ENCODE measurements around the gene ARMH1.
"Not testable (repeated sequence)": the region's sequence is repeated elsewhere in the genome, so short reads cannot be mapped to it uniquely, and the experiment has no call there.

ARMH1 gene

GRCh38 chr1:44694863-44695478 lies 20.5 kb downstream of the ARMH1 start:
- no peak for DNase-seq (ENCODE audit: low spot score)

DNA sequence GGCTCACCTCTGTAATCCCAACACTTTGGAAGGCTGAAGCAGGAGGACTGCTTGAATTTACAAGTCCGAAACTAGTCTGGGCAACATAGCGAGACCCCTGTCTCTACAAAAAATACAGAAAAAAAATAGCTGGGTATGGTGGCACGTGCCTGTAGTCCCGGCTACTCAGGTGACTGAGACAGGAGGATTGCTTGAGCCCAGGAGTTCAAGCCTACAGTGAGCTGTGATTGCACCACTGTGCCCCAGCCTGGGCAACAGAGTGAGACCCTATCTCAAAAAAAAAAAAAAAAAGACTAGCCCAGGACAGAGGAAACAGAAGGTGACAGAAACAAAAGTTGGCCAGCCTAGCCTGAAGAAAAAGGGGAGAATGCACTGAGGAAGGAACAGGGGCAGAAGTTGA lies 21.2 kb downstream of the ARMH1 start:
- DNase-seq (ENCODE audit: low spot score) = no peak

GRCh38 chr1:44696101-44696500 lies 21.6 kb downstream of the ARMH1 start:
- DNase-seq (ENCODE audit: low spot score) = no peak

GRCh38 chr1:44696789-44697345 lies 22.4 kb downstream of the ARMH1 start:
- no peak for DNase-seq (ENCODE audit: low spot score)

DNA sequence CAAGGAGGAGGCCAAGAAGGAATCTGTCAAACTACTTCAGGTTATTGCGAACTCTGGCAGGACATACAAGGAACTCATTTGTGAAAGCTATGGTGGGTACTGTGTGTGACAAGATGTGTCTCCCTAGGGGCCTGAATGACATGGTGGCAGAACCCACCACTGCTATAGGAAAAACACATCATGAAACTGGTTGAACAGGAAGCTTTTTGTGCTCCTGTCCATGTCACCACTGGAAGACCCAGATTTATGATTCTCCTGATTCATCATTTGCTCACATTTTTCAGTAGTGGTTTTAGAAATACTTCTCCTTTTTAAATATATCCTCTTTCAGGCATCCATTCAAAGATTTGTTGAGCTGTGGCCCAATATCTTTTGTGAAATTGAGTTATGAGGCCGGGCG lies 23.6 kb downstream of the ARMH1 start:
- no peak for DNase-seq (ENCODE audit: low spot score)

DNA sequence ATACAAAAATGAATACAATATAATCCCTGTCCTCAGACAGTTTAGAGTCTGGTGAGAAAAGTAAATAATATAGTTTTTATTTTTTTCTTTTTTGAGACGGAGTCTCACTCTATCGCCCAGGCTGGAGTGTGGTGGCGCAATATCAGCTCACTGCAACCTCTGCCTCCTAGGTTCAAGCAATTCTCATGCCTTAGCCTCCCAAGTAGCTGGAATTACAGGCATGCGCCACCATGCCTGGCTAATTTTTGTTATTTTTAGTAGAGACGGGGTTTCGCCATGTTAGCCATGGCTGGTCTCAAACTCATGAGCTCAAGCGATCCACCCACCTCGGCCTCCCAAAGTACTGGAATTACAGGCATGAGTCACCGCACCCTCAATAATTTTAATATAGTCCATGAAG lies 24.9 kb downstream of the ARMH1 start:
- not testable (repeated sequence) for DNase-seq (ENCODE audit: low spot score)

DNA sequence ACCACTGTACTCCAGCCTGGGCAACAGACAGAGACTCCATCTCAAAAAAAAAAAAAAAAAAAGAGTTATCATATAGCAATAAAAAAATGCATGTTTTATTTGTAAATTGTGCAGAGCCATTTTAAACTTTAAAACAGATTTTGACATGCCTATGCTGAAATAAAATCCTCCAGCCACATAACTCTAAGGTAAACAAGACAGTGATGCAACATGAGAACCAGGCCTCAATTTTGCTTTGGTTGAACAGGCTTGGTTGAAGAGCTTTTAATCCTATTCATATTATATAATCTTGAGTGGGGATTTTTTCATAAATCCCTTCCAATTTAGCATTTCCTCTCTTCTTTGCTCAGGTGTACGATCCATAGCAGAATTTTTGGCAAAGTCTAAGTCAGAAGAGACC lies 26.1 kb downstream of the ARMH1 start:
- DNase-seq (ENCODE audit: low spot score) = no peak

DNA sequence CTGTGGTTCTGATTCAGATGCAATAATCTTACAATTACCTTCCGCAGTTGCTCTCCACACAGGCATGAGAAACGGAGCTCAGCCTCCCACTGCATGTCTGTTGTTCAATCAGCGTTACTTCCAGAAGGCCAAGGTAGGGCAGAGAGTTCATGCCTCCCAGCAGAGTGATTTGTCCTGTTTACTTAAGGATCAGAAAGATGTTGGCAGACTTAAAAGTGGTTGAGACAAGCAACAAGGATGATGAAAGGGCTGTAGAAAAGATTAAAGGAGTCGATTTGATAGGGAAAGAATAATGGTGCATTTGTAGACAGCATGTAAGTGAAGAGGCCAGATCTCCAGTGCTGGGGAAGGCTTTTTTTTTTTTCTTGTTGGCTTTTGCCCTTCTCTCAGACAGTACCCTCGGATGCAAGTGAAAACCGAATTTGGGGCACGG lies 26.6 kb downstream of the ARMH1 start:
- DNase-seq (ENCODE audit: low spot score) = no peak

GRCh38 chr1:44705470-44705869 lies 31.0 kb downstream of the ARMH1 start:
- no peak for DNase-seq (ENCODE audit: low spot score)

DNA sequence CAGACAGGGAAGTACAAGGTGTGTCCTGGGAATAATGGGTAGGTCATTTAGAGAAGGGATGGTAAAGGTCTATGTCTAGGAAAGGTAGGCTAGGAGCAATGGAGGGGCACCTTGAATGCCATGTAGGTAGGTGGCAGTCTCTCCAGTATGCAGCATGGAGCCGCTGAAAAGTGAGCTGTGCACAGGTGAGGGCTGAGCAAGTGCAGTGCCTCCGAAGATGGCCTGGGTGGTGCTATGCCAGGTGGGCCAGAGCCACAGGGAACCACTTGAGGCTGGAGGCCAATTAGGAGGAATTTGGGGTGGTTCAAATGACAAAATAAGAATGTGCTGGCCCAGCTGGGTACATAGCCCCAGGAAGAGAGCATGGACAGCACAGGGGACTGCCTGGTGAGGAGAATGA lies 31.4 kb downstream of the ARMH1 start:
- no peak for DNase-seq (ENCODE audit: low spot score)

DNA sequence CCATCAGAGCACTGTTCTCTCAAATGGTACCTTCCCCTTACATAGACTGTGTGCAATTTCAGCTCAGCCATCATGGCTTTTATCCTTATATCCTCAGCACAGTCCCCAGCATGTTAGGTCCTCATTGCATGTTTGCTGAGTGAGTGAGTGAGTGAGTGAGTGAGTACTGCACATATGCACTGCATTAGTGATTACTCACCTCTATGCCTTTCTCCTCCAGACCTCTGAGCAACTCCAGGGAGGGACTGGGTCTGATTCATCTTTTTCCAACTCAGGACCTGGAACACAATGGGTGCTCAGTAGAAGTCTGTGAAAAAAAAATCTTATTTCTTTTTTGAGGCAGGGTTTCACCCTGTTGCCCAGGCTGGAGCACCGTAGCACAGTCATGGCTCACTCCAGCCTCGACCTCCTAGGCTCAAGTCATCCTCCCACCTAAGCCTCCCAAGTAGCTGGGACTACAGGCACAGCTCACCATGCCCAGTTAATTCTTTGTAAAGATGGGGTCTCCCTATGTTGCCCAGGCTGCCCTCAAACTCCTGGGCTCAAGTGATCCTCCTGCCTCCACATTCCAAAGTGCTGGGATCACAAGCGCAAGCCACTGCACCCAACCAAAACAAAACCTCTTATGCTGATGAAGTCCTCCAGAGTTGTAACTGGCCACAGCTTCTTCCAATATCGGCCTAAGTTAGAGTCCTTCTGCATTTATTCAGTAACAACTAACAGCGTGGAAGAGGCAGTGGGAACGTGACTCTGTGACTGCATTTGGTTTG lies 32.8 kb downstream of the ARMH1 start:
- peak; percentile 95 for DNase-seq (ENCODE audit: low spot score)

GRCh38 chr1:44707959-44708831 lies 33.7 kb downstream of the ARMH1 start:
- DNase-seq (ENCODE audit: low spot score) = peak; percentile 58

DNA sequence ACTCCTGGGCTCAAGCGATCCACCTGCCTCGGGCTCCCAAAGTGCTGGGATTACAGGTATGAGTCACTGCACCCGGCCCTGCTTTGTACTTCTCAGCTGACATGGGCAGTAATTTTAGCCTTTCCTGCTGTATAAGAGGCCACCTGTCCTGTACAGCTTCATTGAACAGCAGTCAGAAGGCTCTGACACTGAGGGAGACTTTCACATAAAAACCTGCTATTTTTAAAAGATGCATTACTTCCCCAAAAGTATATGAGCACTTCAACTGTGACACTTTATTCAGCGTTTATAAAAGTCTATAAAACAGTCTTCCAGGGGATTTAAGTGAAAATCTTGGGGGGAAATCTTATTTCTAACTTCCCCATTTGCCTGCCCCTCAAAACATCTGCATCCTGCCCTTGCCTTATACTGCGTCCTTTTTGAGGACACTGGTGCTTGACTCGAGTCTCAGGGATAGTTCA lies 38.8 kb downstream of the ARMH1 start:
- peak; percentile 61 for DNase-seq (ENCODE audit: low spot score)

- DNase-seq (ENCODE audit: low spot score) = no peak
These were observed 40.0 kb downstream of the ARMH1 start for GRCh38 chr1:44714532-44714931.

GRCh38 chr1:44714944-44715571 lies 40.5 kb downstream of the ARMH1 start:
- DNase-seq (ENCODE audit: low spot score) = peak; percentile 76

DNA sequence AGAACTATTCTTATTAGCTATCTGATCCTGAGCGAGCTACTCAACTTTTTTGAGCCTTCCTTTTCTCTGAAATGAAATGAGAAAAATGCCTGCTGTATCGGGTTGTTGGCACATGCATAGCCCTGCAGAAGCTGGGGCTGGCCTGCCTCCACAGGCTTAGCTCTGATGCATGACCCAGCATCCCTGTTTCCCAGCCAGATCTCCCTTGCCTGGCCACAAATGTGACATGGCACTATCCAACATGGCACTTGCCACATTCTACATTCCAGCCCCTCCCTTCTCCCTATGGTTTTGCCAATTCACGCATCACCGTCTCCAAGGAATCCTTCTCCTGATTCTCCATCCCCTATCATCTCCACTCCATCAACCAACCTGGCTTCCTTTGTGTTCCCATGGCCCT lies 42.6 kb downstream of the ARMH1 start:
- DNase-seq (ENCODE audit: low spot score) = peak; percentile 58

DNA sequence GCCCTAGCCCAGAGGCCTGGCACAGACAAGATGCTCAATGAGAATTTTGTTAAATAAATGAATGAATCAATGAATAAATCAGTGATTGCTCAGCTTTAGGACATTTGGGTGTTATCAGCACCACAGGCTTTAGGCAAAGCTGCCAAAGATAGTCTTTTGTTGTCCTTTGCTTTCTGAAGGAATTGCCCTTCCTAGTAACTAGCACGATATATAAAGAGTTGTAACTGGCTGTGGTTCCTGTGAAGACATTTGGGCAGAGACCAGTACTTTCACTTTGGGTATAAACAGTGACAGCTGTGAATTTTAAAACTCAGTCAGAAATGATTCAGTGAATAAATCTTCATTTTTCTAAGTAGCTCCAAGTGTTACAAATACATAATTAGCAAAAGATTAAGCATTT lies 43.1 kb downstream of the ARMH1 start:
- no peak for DNase-seq (ENCODE audit: low spot score)

DNA sequence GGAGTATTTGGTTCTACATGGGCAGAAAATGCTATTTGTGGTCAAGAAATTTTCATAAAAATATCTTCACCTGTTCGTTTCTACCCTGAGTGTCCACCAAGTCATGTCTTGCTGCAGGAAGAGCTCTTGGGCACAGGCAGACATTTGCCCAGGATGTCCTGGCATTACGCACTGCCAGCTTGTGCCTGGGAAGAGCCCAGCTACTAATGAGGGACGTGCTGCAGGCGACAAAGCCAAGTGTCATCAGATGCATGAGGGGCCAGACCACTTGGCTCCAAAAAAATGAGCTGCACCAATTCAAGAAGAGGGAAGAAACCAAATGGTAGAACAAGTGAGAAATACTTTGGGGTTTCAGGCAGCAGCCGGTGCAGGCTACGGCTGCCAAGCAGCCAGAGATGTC lies 43.6 kb downstream of the ARMH1 start:
- DNase-seq (ENCODE audit: low spot score) = no peak

DNA sequence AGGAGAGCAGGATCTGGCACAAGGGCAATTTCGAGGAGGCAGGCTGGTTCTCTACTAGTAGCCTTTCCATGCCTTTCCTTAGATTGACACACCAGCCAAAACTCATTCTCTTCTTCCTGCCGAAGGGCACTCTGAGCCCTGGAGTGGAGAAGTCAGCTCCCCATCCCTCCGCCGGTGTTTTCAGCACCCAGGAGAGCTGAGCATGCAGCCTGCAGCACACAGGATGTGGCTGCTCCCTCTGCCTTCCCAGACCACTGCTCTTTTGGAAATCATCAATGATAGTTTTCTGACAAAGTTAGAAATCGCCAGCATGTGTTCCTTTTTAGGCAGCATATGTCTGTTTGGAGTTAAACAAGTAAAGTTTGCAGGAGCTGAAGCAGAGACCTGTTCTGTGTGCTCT lies 44.8 kb downstream of the ARMH1 start:
- no peak for DNase-seq (ENCODE audit: low spot score)

DNA sequence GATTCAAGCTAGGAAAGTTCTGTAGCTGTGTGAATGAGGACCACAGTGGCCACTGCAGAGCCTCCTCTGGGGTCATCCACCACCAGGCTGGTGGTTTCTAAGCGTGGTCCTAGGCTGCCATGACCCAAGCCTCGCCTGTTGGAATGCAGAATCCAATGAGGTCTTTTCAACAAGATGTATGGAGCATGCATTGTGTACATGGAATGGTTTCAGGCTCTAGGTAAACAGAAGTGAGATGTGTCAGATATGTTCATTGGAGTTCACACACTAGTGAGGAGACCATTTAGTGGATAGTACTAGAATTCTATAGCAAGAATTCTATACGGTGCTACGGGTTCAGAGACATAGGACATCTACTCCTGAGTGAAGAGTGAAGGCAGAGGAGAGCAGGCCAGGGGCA lies 45.8 kb downstream of the ARMH1 start:
- no peak for DNase-seq (ENCODE audit: low spot score)

- DNase-seq (ENCODE audit: low spot score) = peak; percentile 97
These were observed 47.2 kb downstream of the ARMH1 start for GRCh38 chr1:44721485-44722361.
